ENCODE measurements around the gene RGL2. TPM values are rescaled to one million over a fixed set of nuclear protein-coding genes. Genes with fewer than 3 reads are reported as not detected.

The RGL2 gene
- total and polyA plus RNA-seq, 2 donors (not counting 3 experiments of a cell fraction or from before 2014, with no cell fraction given) = 87.7 to 90.3 TPM

DNA sequence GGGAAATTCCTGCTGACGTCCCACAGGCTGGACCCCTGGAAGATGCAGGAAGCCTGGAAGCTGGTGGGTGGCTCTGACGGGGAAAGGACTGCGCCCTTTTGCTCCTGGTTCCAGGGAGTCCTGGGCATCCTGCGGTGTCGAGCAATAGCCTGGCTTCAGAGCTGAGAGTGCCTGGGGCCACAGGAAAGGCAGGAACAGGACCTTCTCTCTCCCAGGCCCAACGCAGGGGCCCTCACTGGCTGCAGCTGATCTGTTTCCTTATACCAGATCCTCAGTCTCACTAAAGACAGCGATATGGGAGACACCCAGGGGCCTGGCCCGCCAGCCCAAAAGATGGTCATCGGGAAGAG is 20.4 kb downstream of the RGL2 start:
- no peak for TF ChIP-seq EZH2 (IDR thresholded peaks at IDR 0.05; ENCODE audit: borderline replicate concordance, low read depth, low read length, severe bottlenecking)
- TF ChIP-seq CTCF (IDR thresholded peaks at IDR 0.05; ENCODE audit: extremely low read depth in 1 of 2, insufficient read depth in 1 of 2, low read depth in 1 of 2, low read length in 2 of 2) = no peak
- TF ChIP-seq GATA2 (IDR thresholded peaks at IDR 0.05; ENCODE audit: insufficient read depth, insufficient read length, low read depth, low read length) = no peak
- no peak for TF ChIP-seq POLR2A (IDR thresholded peaks at IDR 0.05; ENCODE audit: low read depth, low read length)
- TF ChIP-seq MAX (IDR thresholded peaks at IDR 0.05; ENCODE audit: insufficient read depth, insufficient read length) = no peak
- TF ChIP-seq JUN (IDR thresholded peaks at IDR 0.05; ENCODE audit: borderline replicate concordance, insufficient read depth, insufficient read length, low read depth) = no peak
- TF ChIP-seq FOS (IDR thresholded peaks at IDR 0.05; ENCODE audit: borderline replicate concordance, insufficient read depth, low read length) = no peak
- no peak for TF ChIP-seq MYC (IDR thresholded peaks at IDR 0.05; ENCODE audit: low read depth, low read length)
- TF ChIP-seq POLR2AphosphoS5 (IDR thresholded peaks at IDR 0.05; ENCODE audit: insufficient read depth, low read depth, low read length) = no peak
- Histone ChIP-seq H4K20me1 (replicated peaks; ENCODE audit: control insufficient read depth, extremely low read depth, insufficient read depth, low read length) (no peaks in the 10 kb centered on the region), H3K9me1 (replicated peaks; ENCODE audit: control insufficient read depth, extremely low read depth, insufficient read depth, low read length) (no peaks in the 10 kb centered on the region), H3K27ac (ENCODE audit: insufficient read depth, low read depth, low read length) (no peak overlapping the region), H3K9me3 (replicated peaks; ENCODE audit: control insufficient read depth, insufficient read depth, low read length) (no peaks in the 10 kb centered on the region), H3K4me1 (ENCODE audit: control insufficient read depth, extremely low read depth, insufficient read depth, low read length) (peaks cover 34% of the 10 kb centered on the region), H3K27me3 (ENCODE audit: control insufficient read depth in 2 of 2, insufficient read depth in 2 of 2, low read length in 2 of 2) (no peaks in the 10 kb centered on the region), H2AFZ (ENCODE audit: low read depth, low read length) (no peak overlapping the region), H3K36me3 (ENCODE audit: control insufficient read depth in 2 of 2, extremely low read depth in 1 of 2, insufficient read depth in 2 of 2, low read length in 2 of 2) (peaks cover 6 to 39% of the 10 kb centered on the region in 2 experiments), H3K4me3 (replicated peaks in 1 of 3; ENCODE audit: insufficient read depth in 1 of 3, low read depth in 1 of 3, low read length in 3 of 3) (no peak overlapping the region), H3K9ac (replicated peaks; ENCODE audit: extremely low read depth, insufficient read depth, low read length) (no peak overlapping the region), H3K79me2 (ENCODE audit: control insufficient read depth, insufficient read depth, low read length) (peaks cover 25% of the 10 kb centered on the region), H3K4me2 (ENCODE audit: insufficient read depth, low read length) (no peak overlapping the region)
- CTCF ChIA-PET = interaction anchor here (0.5 to 4.0 kb wide), 8 partner anchors 11 to 147 kb away, joined by 3 to 39 read pairs (median 4); partner anchors contain the start of genes PFDN6, RGL2, TAPBP and WDR46
- DNase-seq (ENCODE audit: low read depth, low spot score) (no peak), FAIRE-seq (no peak)
- BruUV-seq (replicated peaks) = no TSS peak
- dilution Hi-C loops (cut with MboI; ENCODE audit: extremely low pct_ligation_motif_present, low sequenced_read_pairs) (no loop called here), intact Hi-C loops (cut with micrococcal nuclease) (no loop called here)
- POLR2A ChIA-PET = interaction anchor here (2.3 kb wide), 1 partner anchor 21 kb away, joined by 8 read pairs; no protein-coding TSS in a partner anchor

Measured in endothelial cell of umbilical vein (primary cell).